Astrocyte (in vitro differentiated cells and primary cell): ENCODE results near the gene TAF7L. TPM values are rescaled to one million over a fixed set of nuclear protein-coding genes. Genes with fewer than 3 reads are reported as not detected.

Source experiments
- DNase-seq: peaks from one replicate; pipeline ENCODE4 v3.0.0-alpha.2; 2010; ENCODE audit warnings: low read depth
- FAIRE-seq: peaks from 2 replicates; lab custom pipeline; 2011; peaks lifted over from hg19 to GRCh38; lab: Jason Lieb, UNC
- H2AFZ ChIP-seq: 2 replicates; pipeline ENCODE4 v1.6.0; 2012; ENCODE audit warnings: low read depth, low read length, inconsistent platforms
- H3K27ac ChIP-seq: 2 replicates; pipeline ENCODE4 v1.5.1; 2011; ENCODE audit warnings: low read depth, low read length, inconsistent platforms
- H3K27me3 ChIP-seq: 2 replicates; pipeline ENCODE4 v1.6.0; 2011; ENCODE audit warnings: low read length, inconsistent platforms; ENCODE audit not compliant: insufficient read depth
- H3K36me3 ChIP-seq: 2 replicates; pipeline ENCODE4 v1.5.1; 2011; ENCODE audit warnings: low read length, inconsistent platforms; ENCODE audit not compliant: insufficient read depth
- H3K4me1 ChIP-seq: 2 replicates; pipeline ENCODE4 v1.5.1; 2011; ENCODE audit warnings: low read length, inconsistent platforms; ENCODE audit not compliant: insufficient read depth
- H3K4me2 ChIP-seq: 2 replicates; pipeline ENCODE4 v1.6.0; 2012; ENCODE audit warnings: low read length, inconsistent platforms
- H3K4me3 ChIP-seq: 2 replicates; pipeline ENCODE4 v1.5.1; 2011; ENCODE audit warnings: low read depth, mild to moderate bottlenecking, low read length, inconsistent platforms; ENCODE audit not compliant: insufficient read depth
- H3K79me2 ChIP-seq: 2 replicates; pipeline ENCODE4 v1.6.0; 2012; ENCODE audit warnings: mild to moderate bottlenecking, low read length, inconsistent platforms; ENCODE audit not compliant: insufficient read depth
- H3K9ac ChIP-seq: 2 replicates; pipeline ENCODE4 v1.6.0; 2012; ENCODE audit warnings: mild to moderate bottlenecking, low read length, inconsistent platforms
- H3K9me3 ChIP-seq: 2 replicates; pipeline ENCODE4 v1.5.1; 2012; ENCODE audit warnings: low read depth, mild to moderate bottlenecking, low read length, inconsistent platforms; ENCODE audit not compliant: insufficient read depth
- H4K20me1 ChIP-seq: 2 replicates; pipeline ENCODE4 v1.6.0; 2012; ENCODE audit warnings: low read length, inconsistent platforms; ENCODE audit not compliant: insufficient read depth
- H3K27ac Mint-ChIP-seq: one replicate; pipeline ENCODE4 v1.8.0; 2021; ENCODE audit warnings: mild to moderate bottlenecking, mixed read lengths; ENCODE audit not compliant: unreplicated experiment
- H3K27me3 Mint-ChIP-seq: one replicate; pipeline ENCODE4 v1.8.0; 2021; ENCODE audit warnings: low read depth, mixed read lengths; ENCODE audit not compliant: unreplicated experiment
- H3K36me3 Mint-ChIP-seq: one replicate; pipeline ENCODE4 v1.8.0; 2021; ENCODE audit warnings: low read depth, mixed read lengths; ENCODE audit not compliant: unreplicated experiment
- H3K4me1 Mint-ChIP-seq: one replicate; pipeline ENCODE4 v1.8.0; 2021; ENCODE audit warnings: low read depth, mixed read lengths; ENCODE audit not compliant: unreplicated experiment
- H3K4me3 Mint-ChIP-seq: one replicate; pipeline ENCODE4 v1.8.0; 2021; ENCODE audit warnings: mild to moderate bottlenecking, moderate library complexity, mixed read lengths; ENCODE audit not compliant: unreplicated experiment
- H3K9me3 Mint-ChIP-seq: one replicate; pipeline ENCODE4 v1.8.0; 2021; ENCODE audit warnings: mild to moderate bottlenecking, mixed read lengths; ENCODE audit not compliant: unreplicated experiment
- CTCF ChIP-seq: IDR thresholded peaks from 2 replicates; pipeline ENCODE4 v1.5.1; 2011; ENCODE audit warnings: low read depth, mild to moderate bottlenecking, inconsistent platforms, low read length, moderate library complexity; ENCODE audit not compliant: insufficient read depth
- EZH2 ChIP-seq: IDR thresholded peaks from 2 replicates; pipeline ENCODE4 v1.6.1; 2012; ENCODE audit warnings: mild to moderate bottlenecking, low read length, inconsistent platforms; ENCODE audit not compliant: insufficient read depth
- total RNA-seq: library from RNA; stranded (reverse); gene quantifications from 2 replicates; pipeline ENCODE4 v1.2.1, GENCODE V29; 2021

The TAF7L gene
- total RNA-seq, 1 donor from 2014 or later, result 0.27 TPM

DNA sequence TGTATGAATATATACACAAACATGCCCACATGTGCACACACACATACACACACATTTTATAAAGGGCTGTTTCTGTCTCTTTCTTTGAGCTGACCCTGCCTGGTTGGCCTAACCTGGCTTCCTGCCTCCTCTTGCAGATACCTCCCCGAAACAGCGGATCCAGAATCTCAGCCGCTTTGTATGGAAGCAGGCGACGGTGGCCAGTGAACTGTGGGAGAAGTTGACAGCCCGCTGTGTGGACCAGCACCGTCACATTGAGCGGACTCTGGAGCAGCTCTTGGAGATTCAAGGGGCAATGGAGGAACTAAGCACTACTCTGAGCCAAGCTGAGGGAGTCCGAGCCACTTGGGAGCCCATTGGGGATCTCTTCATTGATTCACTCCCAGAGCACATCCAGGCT, 49.6 kb downstream of the TAF7L start:
- H3K36me3 Mint-ChIP-seq, result peaks cover 14% of the 10 kb centered on the region
- no peak overlapping the region for H2AFZ ChIP-seq
- H3K27me3 Mint-ChIP-seq, result no peaks in the 10 kb centered on the region
- H3K4me3 ChIP-seq, result no peak overlapping the region
- H3K27me3 ChIP-seq, result no peaks in the 10 kb centered on the region
- no peak overlapping the region for H3K9ac ChIP-seq
- no peak overlapping the region for H3K4me2 ChIP-seq
- H3K4me3 Mint-ChIP-seq, result no peak overlapping the region
- H3K4me1 ChIP-seq, result no peaks in the 10 kb centered on the region
- TF ChIP-seq EZH2, result no peak
- TF ChIP-seq CTCF, result no peak
- H3K79me2 ChIP-seq, result no peaks in the 10 kb centered on the region
- DNase-seq (no peak), FAIRE-seq (peak; percentile 39)
- H3K36me3 ChIP-seq, result peaks cover 2% of the 10 kb centered on the region
- no peak overlapping the region for H3K27ac ChIP-seq
- H3K27ac Mint-ChIP-seq, result no peak overlapping the region
- H4K20me1 ChIP-seq, result no peaks in the 10 kb centered on the region
- no peaks in the 10 kb centered on the region for H3K9me3 ChIP-seq
- no peaks in the 10 kb centered on the region for H3K4me1 Mint-ChIP-seq
- H3K9me3 Mint-ChIP-seq, result peaks cover 2% of the 10 kb centered on the region

DNA sequence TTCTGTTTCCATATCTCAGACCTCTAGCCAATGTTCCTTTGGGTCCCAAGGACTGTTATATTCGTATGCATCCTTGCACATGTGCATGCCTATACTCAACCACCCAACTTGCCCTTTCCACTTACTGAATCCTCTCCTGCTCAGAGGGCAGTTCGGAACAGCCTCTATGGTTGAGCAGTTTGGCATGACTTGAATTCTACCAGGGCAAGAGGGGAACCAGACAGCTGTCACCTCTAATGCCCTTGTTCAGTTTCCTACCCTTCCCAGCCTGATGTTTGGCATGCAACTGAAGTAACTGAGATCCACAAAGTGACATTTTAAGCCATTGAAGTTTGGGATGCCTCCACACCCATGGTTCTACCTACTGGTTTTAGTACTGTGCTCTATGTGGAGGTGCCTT, 54.1 kb downstream of the TAF7L start:
- Mint-ChIP-seq H3K4me1 (peaks cover 9% of the 10 kb centered on the region), H3K27ac (no peak overlapping the region), H3K27me3 (no peaks in the 10 kb centered on the region), H3K9me3 (no peaks in the 10 kb centered on the region), H3K4me3 (no peak overlapping the region), H3K36me3 (peaks cover 10% of the 10 kb centered on the region)
- H3K9ac ChIP-seq, result no peak overlapping the region
- H3K27me3 ChIP-seq, result no peaks in the 10 kb centered on the region
- no peaks in the 10 kb centered on the region for H3K79me2 ChIP-seq
- peaks cover 6% of the 10 kb centered on the region for H3K4me1 ChIP-seq
- TF ChIP-seq CTCF (no peak), EZH2 (no peak)
- no peak overlapping the region for H3K27ac ChIP-seq
- no peak overlapping the region for H3K4me3 ChIP-seq
- DNase-seq (no peak), FAIRE-seq (peak; percentile 64)
- H3K9me3 ChIP-seq, result no peaks in the 10 kb centered on the region
- H3K4me2 ChIP-seq, result no peak overlapping the region
- H2AFZ ChIP-seq, result no peak overlapping the region
- H4K20me1 ChIP-seq, result no peaks in the 10 kb centered on the region
- peaks cover 2% of the 10 kb centered on the region for H3K36me3 ChIP-seq

DNA sequence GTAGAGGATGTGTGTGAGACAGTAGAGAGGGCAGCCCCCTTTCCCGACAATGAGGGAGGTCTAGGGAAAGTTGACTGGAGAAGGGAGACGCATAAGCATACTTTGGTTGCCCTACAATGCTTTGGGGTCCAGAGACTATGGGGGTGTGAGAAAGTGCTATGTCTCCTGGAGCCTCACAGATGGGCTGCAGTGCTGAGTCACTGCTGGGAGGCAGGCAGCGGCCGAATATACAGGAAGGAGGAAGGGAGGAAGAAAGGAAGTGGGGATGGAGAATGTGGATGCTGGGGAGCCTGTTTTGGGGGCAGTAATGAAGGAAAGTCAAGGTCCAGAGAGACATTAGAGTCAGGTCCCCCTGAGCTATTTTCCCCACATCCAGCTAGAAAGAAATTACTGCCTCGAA, 58.8 kb downstream of the TAF7L start:
- H3K79me2 ChIP-seq, result no peaks in the 10 kb centered on the region
- no peak overlapping the region for H3K9ac ChIP-seq
- no peak for TF ChIP-seq EZH2
- no peak for TF ChIP-seq CTCF
- FAIRE-seq (no peak), DNase-seq (peak; percentile 20)
- no peaks in the 10 kb centered on the region for H3K36me3 ChIP-seq
- H3K4me2 ChIP-seq, result peak overlapping the region; percentile 19
- Mint-ChIP-seq H3K9me3 (no peaks in the 10 kb centered on the region), H3K4me1 (peaks cover 31% of the 10 kb centered on the region), H3K4me3 (no peak overlapping the region), H3K27me3 (no peaks in the 10 kb centered on the region), H3K36me3 (peaks cover 6% of the 10 kb centered on the region), H3K27ac (peak overlapping the region; percentile 47)
- peaks cover 32% of the 10 kb centered on the region for H3K4me1 ChIP-seq
- no peaks in the 10 kb centered on the region for H3K9me3 ChIP-seq
- no peaks in the 10 kb centered on the region for H3K27me3 ChIP-seq
- peak overlapping the region; percentile 47 for H3K27ac ChIP-seq
- H4K20me1 ChIP-seq, result no peaks in the 10 kb centered on the region
- H2AFZ ChIP-seq, result no peak overlapping the region
- H3K4me3 ChIP-seq, result no peak overlapping the region
